LHCN-M2 (cell line): ENCODE results near the gene AQP3. TPM values are rescaled to one million over a fixed set of nuclear protein-coding genes. Genes with fewer than 3 reads are reported as not detected.
"Not testable (repeated sequence)": the region's sequence is repeated elsewhere in the genome, so short reads cannot be mapped to it uniquely, and the experiment has no call there.

ENCODE experiments used
- DNase-seq: peaks from one replicate; pipeline ENCODE4 v3.0.0-alpha.2; 2012; ENCODE audit warnings: low read depth
- polyA plus RNA-seq: library from polyadenylated mRNA; unstranded; fragments of >200 nt; gene quantifications from one replicate; pipeline ENCODE4 v1.2.1, GENCODE V29; 2012; ENCODE audit warnings: missing spikeins
- total RNA-seq: library from RNA; depleted of rRNA; stranded (reverse); fragments of >200 nt; gene quantifications from 2 replicates; pipeline ENCODE4 v1.2.3, GENCODE V29; 2014; rRNA removed

The AQP3 gene
- 16.4 and 40.1 TPM in 2 replicates for total RNA-seq
- 7.9 TPM for polyA plus RNA-seq

GRCh38 chr9:33446946-33447798, at the start of gene AQP3:
Gene AQP3, minus strand, starts transcription at chr9:33447593. Its CDS starts 63 bp downstream, at chr9:33447530.
- DNase-seq = peak; percentile 92

DNA sequence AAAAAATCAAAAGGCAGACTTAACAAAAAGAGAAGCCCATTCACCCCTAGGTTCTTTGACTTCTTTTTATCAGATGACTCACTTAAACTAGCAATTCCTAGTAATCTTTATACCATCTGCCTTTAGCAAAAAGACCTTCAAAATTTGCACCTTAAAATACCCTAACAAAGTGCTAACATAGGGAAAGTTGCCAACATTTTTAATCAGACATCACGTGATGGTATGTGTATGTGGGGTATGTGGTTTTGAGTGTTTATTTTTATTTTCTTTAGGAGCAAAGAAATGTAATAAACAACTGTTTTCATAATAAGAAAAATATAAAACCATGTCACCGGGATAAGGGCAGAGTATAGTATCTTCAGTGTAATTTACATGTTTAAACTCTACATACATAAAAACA, 46.4 kb upstream of the AQP3 start:
- DNase-seq = not testable (repeated sequence)

GRCh38 chr9:33489066-33489465, 41.7 kb upstream of the AQP3 start:
- no peak for DNase-seq

DNA sequence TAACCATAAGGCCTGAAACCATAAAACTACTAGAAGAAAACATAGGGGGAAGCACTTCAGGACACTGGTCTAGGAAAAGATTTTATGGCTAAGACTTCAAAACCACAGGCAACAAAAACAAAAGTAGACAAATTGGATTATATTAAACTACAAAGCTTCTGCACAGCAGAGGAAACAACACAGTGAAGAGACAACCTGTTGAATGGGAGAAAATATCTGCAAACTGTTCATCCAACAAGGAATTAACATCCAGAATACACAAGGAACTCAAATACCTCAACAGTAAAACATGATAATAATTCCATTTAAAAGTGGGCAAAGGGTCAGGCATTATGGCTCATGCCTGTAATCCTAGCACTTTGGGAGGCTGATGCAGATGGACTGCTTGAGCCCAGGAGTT, 37.9 kb upstream of the AQP3 start:
- DNase-seq = not testable (repeated sequence)

DNA sequence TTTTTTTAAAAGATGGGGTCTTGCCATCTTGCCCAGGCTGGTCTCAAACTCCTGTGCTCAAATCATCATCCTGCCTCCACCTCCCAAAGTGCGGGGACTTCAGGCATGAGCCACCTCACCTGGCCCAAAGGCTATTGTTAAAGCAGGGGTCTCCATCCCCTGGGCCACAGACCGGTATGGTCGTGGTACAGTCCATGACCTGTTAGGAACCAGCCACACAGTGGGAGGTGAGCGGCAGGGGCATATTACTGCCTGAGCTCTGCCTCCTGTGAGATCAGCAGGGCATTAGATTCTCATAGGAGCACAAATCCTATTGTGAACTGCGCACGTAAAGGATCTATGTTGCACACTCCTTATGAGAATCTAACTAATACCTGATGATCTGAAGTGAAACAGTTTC, 33.6 kb upstream of the AQP3 start:
- no peak for DNase-seq

DNA sequence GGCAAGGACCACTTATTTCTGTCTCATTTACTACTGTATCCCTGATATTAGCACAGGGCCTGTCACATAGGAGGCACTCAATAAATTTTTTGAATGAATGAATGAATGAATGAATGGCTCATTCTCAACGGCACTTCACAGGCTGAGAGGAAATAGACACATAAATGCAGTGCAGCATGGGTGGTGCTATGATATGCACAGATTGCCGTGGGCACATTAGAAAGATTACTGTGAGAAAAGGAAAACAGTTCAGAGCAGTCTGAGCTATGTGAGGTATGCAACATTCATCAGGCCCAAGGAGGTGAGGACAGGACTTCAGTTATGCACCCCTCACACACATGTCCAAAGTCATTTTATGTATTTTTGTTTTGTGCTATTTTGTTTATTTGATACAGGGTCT, 32.7 kb upstream of the AQP3 start:
- DNase-seq = no peak

GRCh38 chr9:33476503-33476902, 29.1 kb upstream of the AQP3 start:
- DNase-seq = no peak

DNA sequence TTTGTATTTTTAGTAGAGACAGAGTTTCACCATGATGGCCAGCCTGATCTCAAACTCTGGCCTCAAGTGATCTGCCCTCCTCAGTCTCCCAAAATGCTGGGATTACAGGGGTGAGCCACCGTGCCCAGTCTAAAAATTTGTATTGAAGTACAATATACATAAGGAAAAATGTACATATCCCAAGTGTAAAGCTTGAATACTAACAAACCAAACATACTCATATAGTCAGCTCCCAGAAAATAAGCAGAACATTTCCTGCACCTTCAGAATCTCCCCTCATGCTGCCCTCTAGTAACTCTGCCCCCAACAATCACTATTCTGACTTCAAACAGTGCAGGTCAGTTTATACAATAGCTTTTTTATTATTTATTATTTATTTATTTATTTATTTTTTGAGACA, 28.0 kb upstream of the AQP3 start:
- DNase-seq = no peak

DNA sequence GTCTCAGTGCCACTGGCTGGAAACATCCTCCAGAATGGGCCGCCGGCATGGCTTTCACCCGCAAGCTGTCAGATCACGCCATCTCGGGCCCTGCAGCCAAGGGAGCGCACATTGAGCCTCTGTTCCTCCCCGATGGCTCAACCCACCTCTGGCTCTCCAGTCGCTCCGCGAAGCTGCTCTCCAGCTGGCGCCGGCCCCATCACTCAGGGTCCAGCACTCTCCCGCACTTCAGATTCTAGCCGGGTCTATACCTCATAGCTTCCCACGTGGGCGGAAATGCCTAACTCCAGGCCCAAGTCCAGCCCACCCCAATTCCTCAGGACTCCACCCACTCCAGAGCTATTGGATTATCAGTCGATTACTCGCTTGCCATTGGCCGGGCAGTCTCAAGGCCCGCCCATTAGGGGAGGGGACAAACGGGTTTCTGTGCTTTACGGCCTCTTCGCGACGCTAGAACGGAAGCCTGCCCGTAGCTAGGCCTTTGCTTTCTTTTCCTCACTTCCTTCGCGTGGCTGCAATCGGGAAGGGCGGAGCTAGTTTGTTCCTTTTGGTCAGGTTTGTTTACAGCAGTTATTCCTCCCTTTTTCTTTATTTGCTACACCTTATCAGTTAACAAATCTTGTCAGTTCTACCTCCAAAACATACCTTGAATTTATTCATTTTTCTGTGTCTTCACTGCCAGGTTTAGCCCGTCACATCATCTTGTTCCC, 26.4 kb upstream of the AQP3 start, which contains the start of gene NOL6:
Gene NOL6, minus strand, starts transcription at position 282 of the 710 bp plus-strand sequence. Its CDS starts 82 bp downstream, at position 200.
- DNase-seq = peak; percentile 99

DNA sequence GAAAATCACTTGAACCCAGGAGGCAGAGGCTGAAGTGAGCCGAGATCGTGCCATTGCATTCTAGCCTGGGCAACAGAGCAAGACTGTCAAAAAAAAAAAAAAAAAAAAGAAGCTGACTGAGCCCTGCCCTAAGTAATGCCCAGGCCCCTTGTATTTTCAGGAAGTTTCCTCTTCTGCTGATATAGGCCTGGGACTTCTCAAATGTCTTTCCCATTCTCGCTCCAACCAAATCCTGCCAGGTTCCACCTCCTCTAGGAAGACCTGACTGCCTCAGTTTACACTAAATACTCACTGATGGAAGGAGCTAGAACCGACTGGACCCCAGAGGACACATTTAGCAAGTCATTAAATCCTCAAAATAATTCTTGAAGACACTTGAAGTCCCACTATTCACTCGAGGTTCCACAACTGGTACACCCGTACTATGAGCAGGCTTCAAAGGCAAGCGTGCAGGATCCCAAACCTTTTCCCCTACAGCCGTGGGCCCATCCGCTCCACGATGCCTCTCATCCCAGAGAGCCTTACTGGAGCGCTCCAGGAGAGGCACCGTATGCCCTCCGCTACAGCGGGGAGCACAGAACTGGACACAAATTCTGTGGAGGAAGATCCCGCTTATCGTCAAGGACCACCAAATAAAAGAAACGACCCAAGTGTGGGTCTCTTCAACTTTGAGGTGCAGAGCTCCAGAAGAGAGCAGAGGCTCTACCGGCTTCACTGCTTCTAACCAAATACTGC, 25.7 kb upstream of the AQP3 start:
- DNase-seq = no peak

GRCh38 chr9:33472171-33472880, 24.9 kb upstream of the AQP3 start:
- DNase-seq = no peak

DNA sequence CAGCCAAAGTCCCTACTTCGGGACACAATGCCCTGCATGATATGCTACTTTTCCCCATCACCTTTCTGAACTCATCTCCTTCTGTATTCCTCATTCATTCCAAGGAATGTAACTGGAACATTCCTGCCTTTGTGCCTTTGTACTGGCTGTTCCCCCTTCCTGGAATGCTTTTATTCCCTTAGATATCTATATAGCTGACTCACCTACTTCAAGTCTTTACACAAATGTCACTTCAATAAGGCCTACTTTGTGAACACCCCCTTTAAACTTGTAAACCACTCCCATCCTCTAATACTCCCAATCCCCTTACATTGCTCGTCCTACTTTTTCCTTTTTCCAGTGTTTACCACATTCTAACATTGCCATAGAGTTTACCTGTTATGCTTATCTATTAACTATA, 24.0 kb upstream of the AQP3 start:
- DNase-seq = no peak

DNA sequence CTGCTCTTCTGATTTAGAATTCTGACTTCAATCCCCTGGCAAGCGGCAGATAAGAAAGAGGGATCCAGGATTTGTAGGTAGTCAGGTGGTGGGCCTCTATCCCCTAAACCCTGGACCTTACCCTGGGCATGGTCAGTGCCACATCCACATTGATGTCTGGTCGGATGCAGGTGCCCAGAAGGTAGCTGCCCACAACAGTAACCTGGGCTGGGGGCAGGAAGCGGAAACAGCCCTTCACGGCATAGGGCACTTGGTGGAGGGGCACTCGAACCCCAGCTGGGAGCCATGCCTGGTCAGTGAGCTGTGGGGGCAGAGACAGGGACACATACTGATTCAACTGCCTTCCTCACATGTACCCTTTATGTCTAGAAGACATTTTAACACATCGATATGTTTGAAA, 22.5 kb upstream of the AQP3 start:
- DNase-seq = no peak

GRCh38 chr9:33468797-33469621, 21.6 kb upstream of the AQP3 start:
- DNase-seq = no peak

DNA sequence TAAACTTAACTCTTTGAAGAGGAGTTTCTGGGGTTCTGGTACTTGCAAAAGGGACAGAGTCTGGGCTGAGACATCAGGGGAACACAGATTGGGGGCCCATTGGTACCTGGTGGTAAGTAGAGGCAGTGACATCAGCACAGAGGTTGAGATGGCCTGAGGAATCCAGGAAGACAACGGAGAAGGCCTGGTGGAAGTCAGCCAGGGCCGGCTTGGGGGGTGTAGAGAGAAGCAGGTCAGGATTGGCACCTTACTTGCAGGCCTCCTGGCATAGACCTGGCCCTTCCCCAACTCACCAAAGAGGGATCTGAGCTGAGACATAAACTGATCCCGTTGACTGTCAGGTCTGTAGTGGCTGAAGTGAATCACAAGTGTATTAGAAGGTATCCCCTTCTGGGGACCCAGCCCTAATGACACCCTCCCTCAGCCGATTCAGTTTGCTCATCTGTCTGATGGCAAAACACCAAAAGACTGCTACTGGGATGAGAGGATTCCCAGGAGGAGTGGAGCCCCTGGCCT, 20.9 kb upstream of the AQP3 start:
- DNase-seq = no peak

DNA sequence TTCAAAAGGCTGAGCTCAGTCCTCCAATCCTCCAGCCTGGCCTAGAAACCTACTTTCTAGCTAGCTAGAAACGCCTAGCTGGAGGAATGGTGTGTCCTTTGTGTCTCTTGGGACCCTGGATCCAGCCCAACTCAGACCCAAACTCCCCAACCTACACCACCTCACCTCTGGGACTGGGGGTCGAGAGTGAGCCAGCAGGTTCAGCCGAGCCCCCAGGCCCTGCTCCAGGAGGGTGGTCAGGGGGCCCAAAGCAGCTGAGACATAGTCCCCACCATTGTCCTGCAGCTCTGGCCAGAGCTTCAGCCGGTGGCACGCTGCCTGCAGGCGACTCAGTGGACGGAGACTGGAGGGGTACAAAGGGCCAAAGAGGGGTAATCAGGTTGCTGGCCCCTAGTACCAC, 20.1 kb upstream of the AQP3 start:
- DNase-seq = no peak

GRCh38 chr9:33466565-33467495, 19.4 kb upstream of the AQP3 start:
- DNase-seq = no peak

DNA sequence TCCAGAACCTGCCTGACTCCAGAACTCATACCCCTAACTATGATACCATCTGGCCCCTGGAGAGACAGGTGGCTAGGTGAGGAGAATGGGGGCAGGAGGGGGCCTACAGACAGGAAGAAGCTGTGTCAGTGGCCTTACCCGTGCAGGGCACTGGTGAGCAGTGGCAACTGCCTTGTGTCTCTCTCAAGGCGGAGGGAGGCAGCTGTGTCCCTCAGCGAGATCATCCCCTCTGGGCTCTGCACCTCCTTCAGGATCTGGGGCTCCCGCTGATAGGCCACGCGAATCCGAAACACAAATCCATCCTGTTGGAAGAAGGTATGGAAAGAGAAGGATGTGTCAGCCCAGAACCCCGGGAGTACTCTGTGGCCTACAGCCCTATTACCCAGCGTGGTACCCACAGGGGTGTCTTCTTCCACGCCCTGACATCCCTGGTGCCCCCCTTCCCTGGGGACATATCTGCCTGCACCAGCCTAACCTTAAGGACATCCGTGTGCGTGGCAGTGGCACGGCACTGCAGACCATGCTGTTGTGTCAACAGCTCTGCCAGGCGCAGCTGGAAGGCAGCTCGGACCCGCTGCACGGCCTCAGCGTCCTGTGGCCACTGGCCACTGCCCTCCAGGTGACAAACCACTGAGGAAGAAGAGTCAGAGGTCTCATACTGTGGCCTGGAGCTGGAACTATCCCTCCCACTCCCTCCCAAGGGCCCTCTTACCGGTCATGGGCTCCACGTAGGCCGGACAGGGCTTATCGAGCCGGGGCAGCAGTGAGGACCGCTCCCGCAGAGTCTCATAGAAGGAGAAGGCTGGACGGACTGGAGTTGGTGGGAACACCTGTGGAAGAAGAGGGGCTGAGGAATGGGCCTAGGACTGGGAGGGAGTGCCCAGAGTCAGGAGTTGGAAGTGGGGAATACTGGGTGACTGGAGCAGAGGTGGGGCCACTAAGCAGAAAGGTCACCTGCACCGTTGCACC, 18.5 kb upstream of the AQP3 start:
- DNase-seq = no peak
